Upper lobe of left lung (tissue), 6 donors: ENCODE data around the gene AP1AR. TPM values are rescaled to one million over a fixed set of nuclear protein-coding genes. Genes with fewer than 3 reads are reported as not detected.

Experiments used
- ATAC-seq, 2 donors: fragments of 200-7000 bp; cut with Tn5 transposase; one replicate each; pipeline ENCODE4 v1.9.1; 2022; ENCODE audit warnings: mild to moderate bottlenecking in 2 of 2, moderate library complexity in 2 of 2; ENCODE audit not compliant: low FRiP score in 2 of 2
- DNase-seq, 2 donors: peaks; one replicate each; pipeline ENCODE4 v3.0.0-alpha.2; 2019 to 2020
- H3K27ac ChIP-seq, 4 donors: fragments of 200-600 bp; sonication (generic); one replicate each; pipeline ENCODE4 v1.5.1; 2016 to 2019
- H3K27me3 ChIP-seq, 4 donors: fragments of 200-600 bp; sonication (generic); one replicate each; pipeline ENCODE4 v1.5.1; 2017 to 2019
- H3K36me3 ChIP-seq, 4 donors: fragments of 200-600 bp; sonication (generic); one replicate each; pipeline ENCODE4 v1.5.1; 2016 to 2019
- H3K4me1 ChIP-seq, 4 donors: fragments of 200-600 bp; sonication (generic); one replicate each; pipeline ENCODE4 v1.5.1; 2018 to 2019
- H3K4me3 ChIP-seq, 4 donors: fragments of 200-600 bp; sonication (generic); one replicate each; pipeline ENCODE4 v1.5.1; 2017 to 2019; ENCODE audit warnings: mild to moderate bottlenecking in 2 of 4, moderate library complexity in 1 of 4
- H3K9me3 ChIP-seq, 4 donors: fragments of 200-600 bp; sonication (generic); one replicate each; pipeline ENCODE4 v1.5.1; 2018 to 2019
- CTCF ChIP-seq, 6 experiments: fragments of 450-650 bp in 4 of 6; fragments of 200-600 bp in 2 of 6; sonication (generic) in 2 of 6; IDR thresholded peaks; one replicate each; pipeline ENCODE4 v1.5.1; 2016 to 2019; ENCODE audit warnings: antibody characterized with exemption in 6 of 6
- EP300 ChIP-seq, 4 donors: sonication (generic); formaldehyde crosslinking; IDR thresholded peaks; one replicate each; pipeline ENCODE4 v1.5.1; 2017; ENCODE audit warnings: antibody characterized with exemption in 4 of 4, control low read depth in 2 of 4
- POLR2A ChIP-seq, 4 donors: fragments of 450-650 bp; IDR thresholded peaks; one replicate each; pipeline ENCODE4 v1.5.1; 2016 to 2017; ENCODE audit warnings: antibody characterized with exemption in 4 of 4, mild to moderate bottlenecking in 2 of 4
- POLR2AphosphoS5 ChIP-seq, 2 donors: sonication (generic); formaldehyde crosslinking; IDR thresholded peaks; one replicate each; pipeline ENCODE4 v1.5.1; 2017; ENCODE audit warnings: antibody characterized with exemption in 2 of 2
- WGBS, 2 donors: methylation state at CpG; one replicate each; pipeline ENCODE4 v1.1.5; 2017 to 2018; 5-methylcytosine and 5-hydroxymethylcytosine counted together
- total RNA-seq, 6 donors: library from RNA; depleted of rRNA in 4 of 6; stranded (reverse); fragments of >200 nt in 4 of 6; gene quantifications; one replicate each; pipeline versions ENCODE4 v1.1.0 to v1.2.1, GENCODE V29; 2016 to 2021
- donor health status: DM: no; HTN: no; CAD: no; lungs with moderate emphysema.
- donor health status: DM: no; HTN: yes; CAD: no; lungs with severe emphysema.

Gene AP1AR
- total RNA-seq, 6 donors from 2014 or later = 21.9 to 25.1 (median 24.1) TPM

- H3K4me1 ChIP-seq = no peaks in the 10 kb centered on the region
- ATAC-seq = no peak
- 94 to 97% methylated on average over 29 to 37 of the region's 43 CpGs for WGBS, 2 donors
These were observed 9.2 kb upstream of the AP1AR start for GRCh38 chr4:112222219-112222955.

GRCh38 chr4:112225157-112225556 lies 6.4 kb upstream of the AP1AR start:
- no peaks in the 10 kb centered on the region for H3K9me3 ChIP-seq
- TF ChIP-seq POLR2A (IDR thresholded peaks at IDR 0.05) = no peak
- no peak for TF ChIP-seq CTCF (IDR thresholded peaks at IDR 0.05)
- TF ChIP-seq EP300 (IDR thresholded peaks at IDR 0.05) = no peak
- TF ChIP-seq POLR2AphosphoS5 (IDR thresholded peaks at IDR 0.05) = no peak
- no peak overlapping the region for H3K27ac ChIP-seq
- ATAC-seq = no peak
- H3K4me3 ChIP-seq = no peak overlapping the region
- peaks cover 0 to under 1% (median under 1%) of the 10 kb centered on the region in 4 donors for H3K4me1 ChIP-seq
- 49 to 63% methylated on average over 4 of the region's 4 CpGs for WGBS, 2 donors
- no peaks in the 10 kb centered on the region for H3K36me3 ChIP-seq
- H3K27me3 ChIP-seq = no peaks in the 10 kb centered on the region
- DNase-seq = no peak

More at GRCh38 chr4:112222219-112222955, 9.2 kb upstream of the AP1AR start:
- peak in 1 of 2 donors; percentile 77 for DNase-seq
- H3K9me3 ChIP-seq = no peaks in the 10 kb centered on the region
- TF ChIP-seq POLR2AphosphoS5 (IDR thresholded peaks at IDR 0.05) = no peak
- no peak for TF ChIP-seq POLR2A (IDR thresholded peaks at IDR 0.05)
- no peak for TF ChIP-seq CTCF (IDR thresholded peaks at IDR 0.05)
- TF ChIP-seq EP300 (IDR thresholded peaks at IDR 0.05) = no peak
- no peaks in the 10 kb centered on the region for H3K27me3 ChIP-seq
- H3K4me3 ChIP-seq = no peak overlapping the region
- no peak overlapping the region for H3K27ac ChIP-seq
- H3K36me3 ChIP-seq = no peaks in the 10 kb centered on the region

- H3K27ac ChIP-seq = peak overlapping the region; percentile 91 to 98 (median 95)
- H3K9me3 ChIP-seq = no peaks in the 10 kb centered on the region
- H3K4me1 ChIP-seq = peaks cover 4 to 18% (median 11%) of the 10 kb centered on the region in 4 donors
- H3K4me3 ChIP-seq = peak overlapping the region; percentile 73 to 99 (median 91)
- no peaks in the 10 kb centered on the region for H3K36me3 ChIP-seq
- peak; percentile 99 to 100 for ATAC-seq
- no peaks in the 10 kb centered on the region for H3K27me3 ChIP-seq
- DNase-seq = peak; percentile 98 to 100
- TF ChIP-seq EP300 (IDR thresholded peaks at IDR 0.05) (peak in 1 of 4 donors; percentile 3), POLR2AphosphoS5 (IDR thresholded peaks at IDR 0.05) (peak; percentile 74 to 80), POLR2A (IDR thresholded peaks at IDR 0.05) (no peak), CTCF (IDR thresholded peaks at IDR 0.05) (no peak)
- 0 to 1% methylated on average over 38 to 43 of the region's 52 CpGs for WGBS, 2 donors
These were observed 458 bp upstream of the AP1AR start for GRCh38 chr4:112230879-112231778.

- ATAC-seq (no peak), DNase-seq (peak in 1 of 2 donors; percentile 69)
- no peaks in the 10 kb centered on the region for H3K36me3 ChIP-seq
- H3K4me3 ChIP-seq = no peak overlapping the region
- peaks cover 4 to 18% (median 11%) of the 10 kb centered on the region in 4 donors for H3K4me1 ChIP-seq
- no peak overlapping the region for H3K27ac ChIP-seq
- TF ChIP-seq CTCF (IDR thresholded peaks at IDR 0.05) = peak; percentile 44 to 71 (median 67)
- no peak for TF ChIP-seq POLR2A (IDR thresholded peaks at IDR 0.05)
- no peak for TF ChIP-seq EP300 (IDR thresholded peaks at IDR 0.05)
- 59 to 64% methylated on average over 3 of the region's 3 CpGs for WGBS, 2 donors
- no peaks in the 10 kb centered on the region for H3K9me3 ChIP-seq
- H3K27me3 ChIP-seq = no peaks in the 10 kb centered on the region
These were observed 3.5 kb downstream of the AP1AR start for GRCh38 chr4:112234952-112235609.
